ENCODE results near the gene OR12D1. TPM values are rescaled to one million over a fixed set of nuclear protein-coding genes. Genes with fewer than 3 reads are reported as not detected.

The OR12D1 gene
- total RNA-seq, result not detected in 2 replicates

GRCh38 chr6:29414588-29414987 lies at the start of gene OR12D1:
Gene OR12D1, plus strand, starts transcription at chr6:29414928.

GRCh38 chr6:29368765-29369164 lies 46.0 kb upstream of the OR12D1 start, which contains the start of gene OR5V1:
Gene OR5V1, minus strand, starts transcription at chr6:29368865. Its CDS starts 12,670 bp downstream, at chr6:29356195.

DNA sequence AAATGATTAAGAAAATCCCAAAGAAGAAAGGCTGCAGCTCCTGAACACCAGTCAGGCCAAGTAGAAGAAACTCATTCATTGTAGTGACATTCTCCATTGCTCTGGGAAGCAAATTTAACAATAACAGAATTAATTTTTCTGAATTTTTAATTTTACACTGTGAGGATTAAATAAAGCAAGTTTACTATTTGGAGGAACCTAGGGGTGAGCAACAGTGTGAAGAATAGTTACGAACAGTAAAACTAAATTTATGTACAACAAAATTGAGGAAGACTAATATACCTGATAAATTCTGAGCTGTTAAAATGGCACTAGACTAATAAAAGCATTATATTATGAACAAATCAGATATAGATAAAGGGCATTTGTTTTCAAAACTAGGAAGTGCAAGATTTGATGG lies 39.5 kb upstream of the OR12D1 start, which contains the start of gene OR12D3:
Gene OR12D3 (minus strand): TSS at position 101 of the 400 bp plus-strand sequence. CDS start 4 bp downstream, at position 97.

GRCh38 chr6:29395331-29395730 lies 19.4 kb upstream of the OR12D1 start, which contains the start of gene OR12D2:
Gene OR12D2, plus strand, starts transcription at chr6:29395631. Its CDS starts 1,069 bp downstream, at chr6:29396700.

GRCh38 chr6:29439006-29439405 lies 24.3 kb downstream of the OR12D1 start, which contains the start of gene OR10C1:
Gene OR10C1, plus strand, starts transcription at chr6:29439306. Its CDS starts 710 bp downstream, at chr6:29440016.

DNA sequence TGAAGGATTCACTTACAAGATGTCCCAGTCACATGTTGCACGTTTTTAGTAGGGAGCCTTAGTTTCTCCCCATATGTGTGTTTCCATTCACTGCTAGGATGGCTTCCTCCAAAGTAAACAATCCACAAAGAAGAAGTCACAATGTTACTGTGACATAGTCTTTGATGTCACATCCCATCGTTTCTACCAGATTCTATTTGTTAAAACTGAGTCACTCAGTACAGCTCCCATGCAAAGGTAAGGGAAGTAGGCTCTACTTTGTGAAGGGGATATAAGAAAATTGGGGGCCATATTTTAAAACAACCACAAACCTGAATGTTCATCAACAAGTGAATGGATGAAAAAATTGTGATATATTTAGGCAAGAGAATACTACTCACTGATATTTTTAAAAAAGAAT lies 42.2 kb downstream of the OR12D1 start, which contains the start of the genes OR11A1 and OR2H1:
Gene OR11A1 (minus strand): TSS at position 101 of the 400 bp plus-strand sequence. CDS start 29,430 bp downstream, outside the sequence.
Gene OR2H1 (plus strand): TSS at position 185 of the 400 bp plus-strand sequence. CDS start 4,615 bp downstream, outside the sequence.

Other genes with a start within 250 kb of the OR12D1 start
- gene OR2J2, start 244.0 kb upstream of the OR12D1 start, total RNA-seq, result not detected in 2 replicates
- gene OR14J1, start 113.2 kb upstream of the OR12D1 start, total RNA-seq, result not detected in 2 replicates
- not detected in 2 replicates for gene OR5V1, start 46.1 kb upstream of the OR12D1 start, total RNA-seq
- not detected in 2 replicates for gene OR12D3, start 39.6 kb upstream of the OR12D1 start, total RNA-seq
- not detected in 2 replicates for gene OR12D2, start 19.3 kb upstream of the OR12D1 start, total RNA-seq
- not detected in 2 replicates for gene OR10C1, start 24.4 kb downstream of the OR12D1 start, total RNA-seq
- gene OR11A1, start 42.1 kb downstream of the OR12D1 start, total RNA-seq, result not detected in 2 replicates
- not detected in 2 replicates for gene OR2H1, start 42.2 kb downstream of the OR12D1 start, total RNA-seq
- not detected in 2 replicates for gene MAS1L, start 73.0 kb downstream of the OR12D1 start, total RNA-seq
- gene UBD, start 144.8 kb downstream of the OR12D1 start, total RNA-seq, result not detected in 2 replicates
- gene OR2H2, start 170.2 kb downstream of the OR12D1 start, total RNA-seq, result not detected in 2 replicates
- gene GABBR1, start 218.3 kb downstream of the OR12D1 start, total RNA-seq, result 6.3 and 13.9 TPM in 2 replicates
- gene MOG, start 242.2 kb downstream of the OR12D1 start, total RNA-seq, result not detected in 2 replicates